Activated T-cell treated with anti-CD3 and anti-CD28 coated beads, Interleukin-2, amount 50 U/mL, for 72 hours (primary cell): ENCODE measurements around the gene SMOC1. TPM values are rescaled to one million over a fixed set of nuclear protein-coding genes. Genes with fewer than 3 reads are reported as not detected.

Experiments
- ATAC-seq, 2 donors: fragments of 150-1000 bp; cut with Tn5 transposase; replicated peaks in 1 of 2; 2 replicates each; pipeline ENCODE4 v1.10.0; 2021; ENCODE audit warnings: moderate library complexity in 2 of 2, mild to moderate bottlenecking in 1 of 2
- DNase-seq, 2 donors: peaks; one replicate each; pipeline ENCODE4 v3.0.0; 2021 to 2022; ENCODE audit warnings: mixed read lengths in 1 of 2
- H3K27ac Mint-ChIP-seq: one replicate; pipeline ENCODE4 v1.8.0; 2022; ENCODE audit warnings: mild to moderate bottlenecking, moderate library complexity, mixed read lengths
- H3K27me3 Mint-ChIP-seq: one replicate; pipeline ENCODE4 v1.8.0; 2022; ENCODE audit warnings: low read depth, mixed read lengths
- H3K36me3 Mint-ChIP-seq, 2 donors: one replicate each; pipeline ENCODE4 v1.8.0; 2022; ENCODE audit warnings: mixed read lengths in 2 of 2, mild to moderate bottlenecking in 1 of 2; ENCODE audit not compliant: insufficient read depth in 2 of 2
- H3K4me1 Mint-ChIP-seq: one replicate; pipeline ENCODE4 v1.8.0; 2022; ENCODE audit warnings: low read depth, mixed read lengths
- H3K4me3 Mint-ChIP-seq, 2 donors: one replicate each; pipeline ENCODE4 v1.8.0; 2022; ENCODE audit warnings: mild to moderate bottlenecking in 2 of 2, mixed read lengths in 2 of 2, moderate library complexity in 2 of 2
- H3K9me3 Mint-ChIP-seq, 2 donors: one replicate each; pipeline ENCODE4 v1.8.0; 2022; ENCODE audit warnings: mixed read lengths in 2 of 2
- total RNA-seq, 2 donors: library from RNA; stranded (reverse); gene quantifications; one replicate each; pipeline ENCODE4 v1.2.3, GENCODE V29; 2022

Gene SMOC1
- total RNA-seq, 2 donors from 2014 or later, result not detected

- DNase-seq, result no peak
- H3K27ac Mint-ChIP-seq, result no peak overlapping the region
- H3K9me3 Mint-ChIP-seq, result no peaks in the 10 kb centered on the region
- peaks cover 29% of the 10 kb centered on the region for H3K27me3 Mint-ChIP-seq
- H3K4me1 Mint-ChIP-seq, result no peaks in the 10 kb centered on the region
- H3K4me3 Mint-ChIP-seq, result no peak overlapping the region
- ATAC-seq, result no peak
- H3K36me3 Mint-ChIP-seq, result no peaks in the 10 kb centered on the region
Observed at GRCh38 chr14:69873877-69874780, 5.1 kb upstream of the SMOC1 start.

- Mint-ChIP-seq H3K4me1 (no peaks in the 10 kb centered on the region), H3K27ac (no peak overlapping the region), H3K4me3 (no peak overlapping the region), H3K27me3 (peaks cover 47% of the 10 kb centered on the region), H3K36me3 (no peaks in the 10 kb centered on the region), H3K9me3 (no peaks in the 10 kb centered on the region)
- no peak for DNase-seq
- ATAC-seq, result no peak
Observed at GRCh38 chr14:69876221-69876847, 2.9 kb upstream of the SMOC1 start.

GRCh38 chr14:69876848-69877306 is 2.3 kb upstream of the SMOC1 start:
- no peaks in the 10 kb centered on the region for H3K36me3 Mint-ChIP-seq
- DNase-seq (no peak), ATAC-seq (no peak)
- H3K27ac Mint-ChIP-seq, result no peak overlapping the region
- peaks cover 53% of the 10 kb centered on the region for H3K27me3 Mint-ChIP-seq
- H3K9me3 Mint-ChIP-seq, result no peaks in the 10 kb centered on the region
- no peaks in the 10 kb centered on the region for H3K4me1 Mint-ChIP-seq
- H3K4me3 Mint-ChIP-seq, result no peak overlapping the region

- no peak overlapping the region for H3K4me3 Mint-ChIP-seq
- H3K4me1 Mint-ChIP-seq, result no peaks in the 10 kb centered on the region
- ATAC-seq (no peak), DNase-seq (no peak)
- no peaks in the 10 kb centered on the region for H3K9me3 Mint-ChIP-seq
- no peaks in the 10 kb centered on the region for H3K36me3 Mint-ChIP-seq
- no peak overlapping the region for H3K27ac Mint-ChIP-seq
- peaks cover 55% of the 10 kb centered on the region for H3K27me3 Mint-ChIP-seq
Observed at GRCh38 chr14:69877492-69877891, 1.7 kb upstream of the SMOC1 start.

- DNase-seq (no peak), ATAC-seq (no peak)
- no peaks in the 10 kb centered on the region for H3K4me1 Mint-ChIP-seq
- H3K36me3 Mint-ChIP-seq, result no peaks in the 10 kb centered on the region
- no peak overlapping the region for H3K27ac Mint-ChIP-seq
- H3K27me3 Mint-ChIP-seq, result peaks cover 57% of the 10 kb centered on the region
- H3K9me3 Mint-ChIP-seq, result no peaks in the 10 kb centered on the region
- no peak overlapping the region for H3K4me3 Mint-ChIP-seq
Observed at GRCh38 chr14:69878251-69878650, 965 bp upstream of the SMOC1 start.

GRCh38 chr14:69880044-69880487 is 850 bp downstream of the SMOC1 start:
- H3K27me3 Mint-ChIP-seq, result peaks cover 71% of the 10 kb centered on the region
- ATAC-seq, result no peak

GRCh38 chr14:69880893-69881292 is 1.7 kb downstream of the SMOC1 start:
- H3K9me3 Mint-ChIP-seq, result no peaks in the 10 kb centered on the region
- no peak overlapping the region for H3K27ac Mint-ChIP-seq
- ATAC-seq, result no peak
- no peak for DNase-seq
- peaks cover 71% of the 10 kb centered on the region for H3K27me3 Mint-ChIP-seq
- H3K4me3 Mint-ChIP-seq, result no peak overlapping the region
- no peaks in the 10 kb centered on the region for H3K4me1 Mint-ChIP-seq
- H3K36me3 Mint-ChIP-seq, result no peaks in the 10 kb centered on the region

More at GRCh38 chr14:69880044-69880487, 850 bp downstream of the SMOC1 start:
- H3K27ac Mint-ChIP-seq, result no peak overlapping the region
- H3K36me3 Mint-ChIP-seq, result no peaks in the 10 kb centered on the region
- H3K4me1 Mint-ChIP-seq, result no peaks in the 10 kb centered on the region
- DNase-seq, result no peak
- H3K4me3 Mint-ChIP-seq, result no peak overlapping the region
- no peaks in the 10 kb centered on the region for H3K9me3 Mint-ChIP-seq

- H3K4me3 Mint-ChIP-seq, result no peak overlapping the region
- peaks cover 75% of the 10 kb centered on the region for H3K27me3 Mint-ChIP-seq
- ATAC-seq, result no peak
- DNase-seq, result no peak
- H3K9me3 Mint-ChIP-seq, result no peaks in the 10 kb centered on the region
- no peak overlapping the region for H3K27ac Mint-ChIP-seq
- no peaks in the 10 kb centered on the region for H3K36me3 Mint-ChIP-seq
- no peaks in the 10 kb centered on the region for H3K4me1 Mint-ChIP-seq
Observed at GRCh38 chr14:69882116-69882864, 3.1 kb downstream of the SMOC1 start.

- no peak for ATAC-seq
- Mint-ChIP-seq H3K27me3 (peaks cover 69% of the 10 kb centered on the region), H3K27ac (no peak overlapping the region)
Observed at GRCh38 chr14:69882915-69883314, 3.7 kb downstream of the SMOC1 start.

GRCh38 chr14:69886453-69887242 is 7.4 kb downstream of the SMOC1 start:
- Mint-ChIP-seq H3K9me3 (no peaks in the 10 kb centered on the region), H3K36me3 (no peaks in the 10 kb centered on the region), H3K27ac (no peak overlapping the region), H3K27me3 (peaks cover 45% of the 10 kb centered on the region), H3K4me1 (no peaks in the 10 kb centered on the region), H3K4me3 (no peak overlapping the region)
- ATAC-seq, result no peak
- no peak for DNase-seq

More at GRCh38 chr14:69882915-69883314, 3.7 kb downstream of the SMOC1 start:
- no peak overlapping the region for H3K4me3 Mint-ChIP-seq
- H3K36me3 Mint-ChIP-seq, result no peaks in the 10 kb centered on the region
- no peaks in the 10 kb centered on the region for H3K4me1 Mint-ChIP-seq
- H3K9me3 Mint-ChIP-seq, result no peaks in the 10 kb centered on the region
- DNase-seq, result no peak

- DNase-seq (no peak), ATAC-seq (no peak)
- no peak overlapping the region for H3K27ac Mint-ChIP-seq
- no peak overlapping the region for H3K4me3 Mint-ChIP-seq
- no peaks in the 10 kb centered on the region for H3K9me3 Mint-ChIP-seq
- no peaks in the 10 kb centered on the region for H3K36me3 Mint-ChIP-seq
- H3K4me1 Mint-ChIP-seq, result no peaks in the 10 kb centered on the region
- peaks cover 36% of the 10 kb centered on the region for H3K27me3 Mint-ChIP-seq
Observed at GRCh38 chr14:69887740-69888657, 8.8 kb downstream of the SMOC1 start.

- DNase-seq (no peak), ATAC-seq (no peak)
- Mint-ChIP-seq H3K36me3 (no peaks in the 10 kb centered on the region), H3K4me1 (no peaks in the 10 kb centered on the region), H3K4me3 (no peak overlapping the region), H3K27ac (no peak overlapping the region), H3K27me3 (peaks cover 29% of the 10 kb centered on the region), H3K9me3 (peaks cover 0 to 2% of the 10 kb centered on the region in 2 donors)
Observed at GRCh38 chr14:69891422-69891821, 12.2 kb downstream of the SMOC1 start.
